Tibial nerve (tissue), 4 donors: Measurements from ENCODE around the gene SVIL.

Experiments
- CTCF ChIP-seq, 5 experiments: fragments of 200-600 bp in 3 of 5; fragments of 450-650 bp in 2 of 5; sonication (generic) in 3 of 5; IDR thresholded peaks; one replicate each; pipeline ENCODE4 v1.5.1; 2016 to 2019; ENCODE audit warnings: antibody characterized with exemption in 5 of 5, mild to moderate bottlenecking in 3 of 5, moderate library complexity in 2 of 5
- EP300 ChIP-seq, 2 donors: sonication (generic); formaldehyde crosslinking; IDR thresholded peaks; one replicate each; pipeline ENCODE4 v1.6.1; 2017; ENCODE audit warnings: antibody characterized with exemption in 2 of 2, mild to moderate bottlenecking in 1 of 2
- POLR2A ChIP-seq, 2 donors: fragments of 450-650 bp; IDR thresholded peaks; one replicate each; pipeline ENCODE4 v1.6.1; 2017; ENCODE audit warnings: antibody characterized with exemption in 2 of 2, mild to moderate bottlenecking in 2 of 2, moderate library complexity in 2 of 2

GRCh38 chr10:29595146-29595545, 39.6 kb downstream of the SVIL start:
- TF ChIP-seq CTCF (IDR thresholded peaks at IDR 0.05) (no peak), POLR2A (IDR thresholded peaks at IDR 0.05) (no peak), EP300 (IDR thresholded peaks at IDR 0.05) (no peak)
